Stimulated activated memory B cell treated with anti-CD40 and anti-IgM and Interleukin-4, amounts not matched to agents 10 μg/mL and 1 μg/mL and 100 μg/mL, for 72 hours (primary cell): ENCODE results near the gene RBFOX1.
"Not testable (repeated sequence)": the region's sequence is repeated elsewhere in the genome, so short reads cannot be mapped to it uniquely, and the experiment has no call there.

Source experiments
- ATAC-seq: fragments of 150-1000 bp; cut with Tn5 transposase; 2 replicates; pipeline ENCODE4 v1.10.0; 2021
- H3K27ac Mint-ChIP-seq: one replicate; pipeline ENCODE4 v1.8.0; 2022; ENCODE audit warnings: mild to moderate bottlenecking, mixed read lengths
- H3K27me3 Mint-ChIP-seq: one replicate; pipeline ENCODE4 v1.8.0; 2022; ENCODE audit warnings: mixed read lengths
- H3K36me3 Mint-ChIP-seq: one replicate; pipeline ENCODE4 v1.8.0; 2022; ENCODE audit warnings: mixed read lengths
- H3K4me1 Mint-ChIP-seq: one replicate; pipeline ENCODE4 v1.8.0; 2022; ENCODE audit warnings: mixed read lengths
- H3K4me3 Mint-ChIP-seq: one replicate; pipeline ENCODE4 v1.8.0; 2022; ENCODE audit warnings: mild to moderate bottlenecking, moderate library complexity, mixed read lengths
- H3K9me3 Mint-ChIP-seq: one replicate; pipeline ENCODE4 v1.8.0; 2022; ENCODE audit warnings: mixed read lengths

Gene RBFOX1

DNA sequence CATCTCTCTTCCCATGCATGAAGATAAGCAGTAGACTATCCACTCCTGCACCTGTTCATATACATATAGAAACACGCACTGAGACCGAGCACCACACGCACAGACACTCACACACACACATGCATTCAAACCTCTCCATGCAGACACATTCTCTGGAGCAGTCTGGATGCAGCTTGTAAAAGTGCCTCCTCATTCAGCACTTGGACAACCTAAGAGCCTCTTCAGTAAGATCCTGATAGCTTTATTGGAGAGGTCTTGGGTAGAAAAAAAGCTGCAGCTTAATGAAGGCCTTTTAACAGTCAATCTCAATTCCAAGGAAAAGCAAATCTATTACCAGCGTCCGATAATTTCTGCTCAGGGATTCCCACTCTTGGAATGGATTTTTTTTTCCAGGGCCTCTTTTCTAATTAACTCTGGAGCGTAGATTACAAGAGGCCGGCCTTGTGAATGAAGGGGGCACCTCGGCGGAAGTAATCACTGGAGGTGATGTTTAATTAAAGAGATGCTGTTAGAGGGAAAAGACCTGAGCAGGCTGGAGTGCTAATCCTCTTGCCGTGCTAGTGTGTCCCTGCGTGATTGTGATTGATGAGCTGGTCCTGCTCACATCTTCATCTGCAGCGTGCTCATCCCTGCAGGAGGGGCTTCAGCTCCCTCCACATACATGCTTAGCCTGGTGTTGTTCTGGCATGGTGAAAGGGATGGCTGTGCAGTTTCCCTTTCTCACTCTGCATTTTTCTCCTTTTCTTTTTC lies 155.1 kb downstream of the RBFOX1 start:
- no peak for ATAC-seq
- Mint-ChIP-seq H3K4me3 (no peak overlapping the region), H3K27me3 (no peaks in the 10 kb centered on the region), H3K36me3 (no peaks in the 10 kb centered on the region), H3K4me1 (no peaks in the 10 kb centered on the region), H3K27ac (no peak overlapping the region), H3K9me3 (peaks cover 8% of the 10 kb centered on the region)

DNA sequence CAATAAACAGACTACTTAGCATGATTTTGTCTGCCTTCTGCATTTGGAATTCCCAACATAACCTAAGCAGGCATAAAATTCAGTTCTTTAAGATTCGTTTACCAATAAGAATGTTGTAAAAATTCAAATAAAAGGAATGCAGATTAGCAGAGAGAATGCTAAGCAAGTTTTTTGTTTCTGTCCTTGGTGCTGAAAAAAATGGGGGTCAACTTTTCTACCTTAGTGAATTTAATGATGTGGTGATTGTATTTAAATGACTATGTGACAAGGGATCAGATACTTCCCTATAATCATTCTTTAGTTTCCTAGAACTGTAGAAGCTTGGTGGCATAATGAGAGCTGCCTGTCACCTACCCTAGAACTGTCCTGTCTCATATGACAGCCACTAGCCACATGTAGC lies 159.5 kb downstream of the RBFOX1 start:
- peaks cover 11% of the 10 kb centered on the region for H3K9me3 Mint-ChIP-seq
- H3K27ac Mint-ChIP-seq, result no peak overlapping the region
- no peak overlapping the region for H3K4me3 Mint-ChIP-seq
- no peaks in the 10 kb centered on the region for H3K4me1 Mint-ChIP-seq
- no peaks in the 10 kb centered on the region for H3K27me3 Mint-ChIP-seq
- no peak for ATAC-seq
- no peaks in the 10 kb centered on the region for H3K36me3 Mint-ChIP-seq

DNA sequence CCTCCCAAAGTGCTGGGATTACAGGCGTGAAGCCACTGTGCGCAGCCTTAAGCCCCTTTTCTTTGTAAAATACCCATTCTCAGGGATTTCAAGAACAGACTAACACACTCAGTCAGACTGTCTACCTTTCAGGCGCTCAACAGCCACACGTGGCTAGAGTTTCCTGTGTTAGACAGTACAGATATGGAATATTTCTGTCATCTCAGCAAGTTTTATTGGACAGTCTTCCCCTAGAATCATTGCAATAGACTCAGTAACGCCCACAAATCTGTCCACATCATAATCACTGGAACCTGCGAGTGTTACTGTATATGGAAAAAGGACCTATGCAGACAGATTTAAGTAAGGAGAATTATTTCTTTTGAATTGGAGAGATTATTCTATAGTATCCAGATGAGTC lies 160.5 kb downstream of the RBFOX1 start:
- no peaks in the 10 kb centered on the region for H3K36me3 Mint-ChIP-seq
- no peaks in the 10 kb centered on the region for H3K4me1 Mint-ChIP-seq
- no peak overlapping the region for H3K27ac Mint-ChIP-seq
- H3K4me3 Mint-ChIP-seq, result no peak overlapping the region
- peaks cover 12% of the 10 kb centered on the region for H3K9me3 Mint-ChIP-seq
- no peak for ATAC-seq
- no peaks in the 10 kb centered on the region for H3K27me3 Mint-ChIP-seq

GRCh38 chr16:7497691-7498090 lies 165.0 kb downstream of the RBFOX1 start:
- Mint-ChIP-seq H3K9me3 (peaks cover 4% of the 10 kb centered on the region), H3K27ac (no peak overlapping the region), H3K4me3 (no peak overlapping the region), H3K36me3 (no peaks in the 10 kb centered on the region), H3K27me3 (no peaks in the 10 kb centered on the region), H3K4me1 (no peaks in the 10 kb centered on the region)
- ATAC-seq, result no peak

- H3K36me3 Mint-ChIP-seq, result no peaks in the 10 kb centered on the region
- H3K9me3 Mint-ChIP-seq, result peaks cover 4% of the 10 kb centered on the region
- no peak overlapping the region for H3K4me3 Mint-ChIP-seq
- H3K4me1 Mint-ChIP-seq, result no peaks in the 10 kb centered on the region
- no peak for ATAC-seq
- H3K27ac Mint-ChIP-seq, result no peak overlapping the region
- no peaks in the 10 kb centered on the region for H3K27me3 Mint-ChIP-seq
These were observed 169.2 kb downstream of the RBFOX1 start for GRCh38 chr16:7501868-7502267.

GRCh38 chr16:7502591-7503157 lies 170.0 kb downstream of the RBFOX1 start:
- not testable (repeated sequence) for H3K4me1 Mint-ChIP-seq, H3K4me3 Mint-ChIP-seq, H3K9me3 Mint-ChIP-seq, H3K36me3 Mint-ChIP-seq, ATAC-seq, H3K27me3 Mint-ChIP-seq, H3K27ac Mint-ChIP-seq

GRCh38 chr16:7503666-7504065 lies 171.0 kb downstream of the RBFOX1 start:
- no peak overlapping the region for H3K27ac Mint-ChIP-seq
- H3K36me3 Mint-ChIP-seq, result no peaks in the 10 kb centered on the region
- no peak for ATAC-seq

GRCh38 chr16:7504844-7505243 lies 172.2 kb downstream of the RBFOX1 start:
- ATAC-seq, result no peak
- Mint-ChIP-seq H3K27ac (no peak overlapping the region), H3K4me3 (no peak overlapping the region), H3K27me3 (no peaks in the 10 kb centered on the region), H3K9me3 (no peaks in the 10 kb centered on the region), H3K36me3 (no peaks in the 10 kb centered on the region), H3K4me1 (no peaks in the 10 kb centered on the region)

More at GRCh38 chr16:7503666-7504065, 171.0 kb downstream of the RBFOX1 start:
- Mint-ChIP-seq H3K9me3 (no peaks in the 10 kb centered on the region), H3K27me3 (no peaks in the 10 kb centered on the region), H3K4me1 (no peaks in the 10 kb centered on the region), H3K4me3 (no peak overlapping the region)

- peaks cover 5% of the 10 kb centered on the region for H3K9me3 Mint-ChIP-seq
- no peaks in the 10 kb centered on the region for H3K36me3 Mint-ChIP-seq
- H3K27ac Mint-ChIP-seq, result no peak overlapping the region
- no peak for ATAC-seq
- no peaks in the 10 kb centered on the region for H3K4me1 Mint-ChIP-seq
- H3K4me3 Mint-ChIP-seq, result no peak overlapping the region
- no peaks in the 10 kb centered on the region for H3K27me3 Mint-ChIP-seq
These were observed 172.8 kb downstream of the RBFOX1 start for GRCh38 chr16:7505495-7505894.

- Mint-ChIP-seq H3K4me3 (no peak overlapping the region), H3K36me3 (no peaks in the 10 kb centered on the region), H3K4me1 (no peaks in the 10 kb centered on the region), H3K27me3 (no peaks in the 10 kb centered on the region), H3K9me3 (peaks cover 5% of the 10 kb centered on the region), H3K27ac (no peak overlapping the region)
- no peak for ATAC-seq
These were observed 173.7 kb downstream of the RBFOX1 start for GRCh38 chr16:7506363-7506762.

GRCh38 chr16:7508656-7509055 lies 176.0 kb downstream of the RBFOX1 start:
- no peak for ATAC-seq
- Mint-ChIP-seq H3K36me3 (no peaks in the 10 kb centered on the region), H3K27me3 (no peaks in the 10 kb centered on the region), H3K9me3 (peaks cover 5% of the 10 kb centered on the region), H3K4me1 (no peaks in the 10 kb centered on the region), H3K4me3 (no peak overlapping the region), H3K27ac (no peak overlapping the region)

DNA sequence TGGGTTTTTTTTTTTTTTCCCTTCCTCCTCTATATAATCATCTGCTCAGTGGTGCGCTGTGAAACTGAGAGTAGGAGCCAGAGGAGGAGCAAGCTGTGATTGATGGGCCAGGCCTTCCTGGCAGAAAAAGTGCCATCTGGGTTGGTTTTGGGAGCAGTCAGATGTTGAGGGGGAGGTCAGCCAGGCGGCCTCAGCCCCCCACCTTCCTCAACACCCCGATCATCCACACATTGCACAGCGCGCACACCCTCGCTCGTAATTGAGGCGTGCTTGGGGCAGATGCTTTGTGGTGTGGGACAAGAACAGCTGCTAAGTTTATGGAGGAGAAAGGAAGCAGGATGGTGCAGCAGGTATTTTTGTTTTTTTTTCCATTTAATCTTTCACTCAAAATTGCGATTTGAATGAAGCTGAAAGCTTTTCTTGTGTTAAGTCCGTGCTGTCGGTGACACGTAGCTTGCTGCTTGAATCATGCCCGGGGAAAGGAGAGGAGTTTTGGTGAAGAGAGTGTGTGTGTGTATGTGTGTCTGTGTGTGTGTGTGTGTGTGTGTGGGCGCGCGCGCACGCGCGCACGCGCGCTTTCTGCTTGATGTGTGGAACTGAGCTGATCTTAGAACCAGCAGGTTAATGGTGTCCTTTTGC lies 177.4 kb downstream of the RBFOX1 start:
- Mint-ChIP-seq H3K4me1 (no peaks in the 10 kb centered on the region), H3K4me3 (no peak overlapping the region), H3K27me3 (no peaks in the 10 kb centered on the region), H3K27ac (no peak overlapping the region), H3K9me3 (peaks cover 8% of the 10 kb centered on the region), H3K36me3 (no peaks in the 10 kb centered on the region)
- no peak for ATAC-seq

GRCh38 chr16:7511549-7512260 lies 179.1 kb downstream of the RBFOX1 start:
- H3K27ac Mint-ChIP-seq, result no peak overlapping the region
- H3K4me1 Mint-ChIP-seq, result no peaks in the 10 kb centered on the region
- peaks cover 8% of the 10 kb centered on the region for H3K9me3 Mint-ChIP-seq
- H3K36me3 Mint-ChIP-seq, result no peaks in the 10 kb centered on the region
- H3K27me3 Mint-ChIP-seq, result no peaks in the 10 kb centered on the region
- no peak overlapping the region for H3K4me3 Mint-ChIP-seq
- ATAC-seq, result no peak

DNA sequence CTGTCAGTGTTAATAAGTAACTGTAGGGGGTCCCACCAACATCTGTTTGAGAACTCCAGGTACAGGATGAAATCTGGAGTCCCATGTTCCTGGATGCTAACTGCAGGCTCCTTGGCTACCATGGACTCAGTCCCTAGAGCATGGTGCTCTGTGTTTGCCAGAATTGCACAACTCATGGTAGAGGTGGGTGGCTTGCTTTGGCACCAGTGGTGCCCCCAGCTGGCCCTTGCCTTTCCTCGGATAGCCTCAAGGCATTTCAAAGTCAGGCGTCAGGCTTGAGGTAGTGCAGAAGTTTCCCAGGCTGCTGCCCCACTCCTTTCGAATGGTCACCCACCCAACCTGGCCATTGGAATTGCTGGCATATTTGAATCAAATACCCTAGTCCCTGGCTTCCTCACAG lies 179.9 kb downstream of the RBFOX1 start:
- ATAC-seq, result no peak
- Mint-ChIP-seq H3K9me3 (peaks cover 8% of the 10 kb centered on the region), H3K4me1 (no peaks in the 10 kb centered on the region), H3K27me3 (no peaks in the 10 kb centered on the region), H3K36me3 (no peaks in the 10 kb centered on the region), H3K4me3 (no peak overlapping the region), H3K27ac (no peak overlapping the region)

GRCh38 chr16:7513429-7513828 lies 180.8 kb downstream of the RBFOX1 start:
- no peak overlapping the region for H3K27ac Mint-ChIP-seq
- no peak for ATAC-seq
- H3K9me3 Mint-ChIP-seq, result peaks cover 8% of the 10 kb centered on the region
- H3K4me1 Mint-ChIP-seq, result no peaks in the 10 kb centered on the region
- H3K36me3 Mint-ChIP-seq, result no peaks in the 10 kb centered on the region
- H3K4me3 Mint-ChIP-seq, result no peak overlapping the region
- no peaks in the 10 kb centered on the region for H3K27me3 Mint-ChIP-seq
